Eye (tissue), 1 donor: ENCODE results near the gene TMEM181.
"Not testable (repeated sequence)": the region's sequence is repeated elsewhere in the genome, so short reads cannot be mapped to it uniquely, and the experiment has no call there.

Experiments
- DNase-seq: peaks from one replicate; pipeline ENCODE4 v3.0.0-alpha.2; 2015

The TMEM181 gene

DNA sequence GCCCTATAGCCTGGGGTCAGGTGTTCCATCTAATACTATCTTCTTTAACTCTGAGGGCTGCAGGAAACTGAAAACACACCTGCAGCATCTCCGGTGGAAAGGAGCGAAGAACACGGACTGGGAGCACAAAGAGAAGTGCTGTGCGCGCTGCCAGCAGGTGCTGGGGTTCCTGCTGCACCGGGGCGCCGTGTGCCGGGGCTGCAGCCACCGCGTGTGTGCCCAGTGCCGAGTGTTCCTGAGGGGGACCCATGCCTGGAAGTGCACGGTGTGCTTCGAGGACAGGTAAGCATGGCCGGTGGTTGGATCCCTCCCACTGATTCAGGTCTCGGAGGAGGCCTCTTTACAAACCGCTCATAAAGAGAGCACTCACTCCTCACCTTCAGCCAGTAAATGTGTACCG lies 105.4 kb downstream of the TMEM181 start:
- DNase-seq, result no peak

- DNase-seq, result no peak
These were observed 106.9 kb downstream of the TMEM181 start for GRCh38 chr6:158666628-158667359.

GRCh38 chr6:158667360-158667981 lies 107.6 kb downstream of the TMEM181 start:
- no peak for DNase-seq

GRCh38 chr6:158668707-158669103 lies 108.8 kb downstream of the TMEM181 start:
- no peak for DNase-seq

DNA sequence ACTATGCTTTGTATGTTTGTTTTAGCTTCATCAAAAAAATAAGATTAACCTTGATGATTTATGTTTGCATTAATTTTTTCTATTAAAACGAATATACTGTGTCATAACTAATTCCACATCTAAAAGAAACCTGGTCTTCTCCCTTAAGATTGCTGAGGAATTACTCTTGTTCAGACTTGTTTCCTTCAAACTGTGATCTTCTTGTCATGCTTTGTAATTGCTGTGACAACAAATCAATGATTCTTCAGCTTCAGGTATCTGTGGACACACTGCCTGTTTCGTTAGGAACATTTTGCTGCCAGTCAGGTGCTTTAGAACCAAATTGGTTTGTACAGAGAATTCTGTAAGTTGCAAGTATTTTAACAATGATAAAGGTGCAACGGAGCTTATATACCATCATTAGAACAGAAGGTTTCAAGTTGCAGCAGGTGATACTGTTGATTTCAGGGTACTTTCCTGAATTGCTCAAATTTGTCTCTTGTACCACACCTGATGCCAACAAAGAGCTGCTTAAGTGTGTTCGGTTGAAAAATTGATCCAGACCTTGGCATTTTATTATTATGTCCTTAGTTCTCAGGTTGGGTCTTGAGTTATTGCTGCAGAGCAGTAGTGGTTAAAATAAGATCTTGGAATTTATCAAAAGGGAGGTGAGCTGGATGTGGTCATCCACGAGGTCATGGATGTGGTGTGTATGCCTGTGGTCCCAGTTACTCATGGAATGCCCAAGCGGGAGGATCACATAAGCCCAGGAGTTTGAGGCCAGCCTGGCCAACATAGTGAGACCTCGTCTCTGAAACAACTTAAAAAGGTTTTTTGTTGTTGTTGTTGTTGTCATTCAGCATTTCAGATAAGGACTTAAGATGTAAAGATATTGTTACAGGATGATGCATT lies 109.5 kb downstream of the TMEM181 start:
- DNase-seq, result no peak

GRCh38 chr6:158672119-158672518 lies 112.2 kb downstream of the TMEM181 start:
- not testable (repeated sequence) for DNase-seq

GRCh38 chr6:158672726-158673125 lies 112.8 kb downstream of the TMEM181 start:
- no peak for DNase-seq

GRCh38 chr6:158674342-158675131 lies 114.6 kb downstream of the TMEM181 start:
- DNase-seq, result no peak

GRCh38 chr6:158677094-158677493 lies 117.2 kb downstream of the TMEM181 start:
- not testable (repeated sequence) for DNase-seq

- no peak for DNase-seq
These were observed 118.2 kb downstream of the TMEM181 start for GRCh38 chr6:158677906-158678578.

DNA sequence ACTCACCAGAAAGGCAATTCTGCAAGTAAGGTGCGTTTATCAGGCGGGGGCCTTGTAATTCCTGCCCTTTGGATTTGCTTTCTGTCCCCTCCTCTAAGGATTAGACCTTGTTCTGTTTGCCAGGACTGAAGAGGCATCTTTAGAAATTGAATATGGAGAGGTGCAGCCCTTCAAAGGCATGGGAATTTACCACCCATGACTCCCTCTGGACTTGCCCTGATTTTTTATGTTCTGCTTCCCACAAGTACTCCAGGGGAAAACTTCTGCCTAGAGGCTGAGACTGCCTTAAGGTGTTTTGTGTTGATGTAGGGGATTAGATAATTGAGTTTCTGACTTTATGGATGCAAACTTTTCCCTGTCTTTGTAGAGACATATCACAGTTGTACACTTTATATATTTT lies 120.1 kb downstream of the TMEM181 start:
- no peak for DNase-seq

- DNase-seq, result no peak
These were observed 120.6 kb downstream of the TMEM181 start for GRCh38 chr6:158680481-158680880.

GRCh38 chr6:158684311-158684710 lies 124.4 kb downstream of the TMEM181 start:
- DNase-seq, result no peak

DNA sequence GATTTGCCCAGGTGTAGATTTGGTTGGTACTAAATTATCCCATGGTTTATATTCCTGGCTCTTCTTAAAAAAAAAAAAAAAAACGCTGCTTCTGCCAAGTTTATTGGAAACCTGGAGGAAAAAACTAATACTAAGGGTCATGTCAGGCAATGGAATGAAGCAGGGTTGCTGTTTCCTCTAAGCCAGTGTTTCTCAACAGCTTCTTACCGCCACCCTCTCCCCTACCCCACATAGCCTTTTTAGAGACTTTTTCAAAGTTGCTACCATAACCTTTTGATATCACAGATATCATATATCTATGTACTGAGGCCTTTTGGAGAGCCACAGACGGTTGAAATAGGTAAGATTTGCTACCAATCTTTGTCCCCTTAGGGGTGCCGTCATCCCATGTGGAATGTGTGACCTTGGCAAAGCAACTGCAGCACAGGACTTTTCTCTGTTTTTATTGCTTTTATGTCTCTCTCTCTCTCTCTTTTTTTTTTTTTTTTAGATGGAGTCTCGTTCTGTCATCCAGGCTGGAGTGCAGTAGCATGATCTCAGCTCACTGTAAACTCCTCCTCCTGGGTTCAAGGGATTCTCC lies 124.9 kb downstream of the TMEM181 start:
- no peak for DNase-seq
